CD4-positive, alpha-beta T cell treated with Interferon gamma for 1 hour (primary cell): ENCODE measurements around the gene IRF2.
"Not testable (repeated sequence)": the region's sequence is repeated elsewhere in the genome, so short reads cannot be mapped to it uniquely, and the experiment has no call there.

Source experiments
- DNase-seq: peaks from one replicate; pipeline ENCODE4 v3.0.0-alpha.2; 2020

Gene IRF2

GRCh38 chr4:184343502-184344177, 130.7 kb downstream of the IRF2 start:
- DNase-seq: peak; percentile 49

DNA sequence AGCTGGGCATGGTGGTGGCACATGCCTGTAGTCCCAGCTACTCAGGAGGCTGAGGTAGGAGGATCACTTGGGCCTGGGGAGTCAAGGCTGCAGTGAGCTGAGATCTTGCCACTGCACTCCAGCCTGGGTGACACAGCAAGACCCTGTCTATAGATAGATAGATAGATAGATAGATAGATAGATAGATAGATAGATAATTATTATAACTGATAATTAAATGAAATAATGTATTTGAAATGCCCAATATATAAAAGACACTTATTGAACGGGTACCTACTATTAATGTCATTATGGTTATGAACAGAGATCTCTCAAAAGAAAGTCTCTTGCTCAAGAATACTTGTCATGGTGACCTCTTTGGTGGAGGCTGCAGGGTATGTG, 131.5 kb downstream of the IRF2 start:
- DNase-seq: not testable (repeated sequence)

DNA sequence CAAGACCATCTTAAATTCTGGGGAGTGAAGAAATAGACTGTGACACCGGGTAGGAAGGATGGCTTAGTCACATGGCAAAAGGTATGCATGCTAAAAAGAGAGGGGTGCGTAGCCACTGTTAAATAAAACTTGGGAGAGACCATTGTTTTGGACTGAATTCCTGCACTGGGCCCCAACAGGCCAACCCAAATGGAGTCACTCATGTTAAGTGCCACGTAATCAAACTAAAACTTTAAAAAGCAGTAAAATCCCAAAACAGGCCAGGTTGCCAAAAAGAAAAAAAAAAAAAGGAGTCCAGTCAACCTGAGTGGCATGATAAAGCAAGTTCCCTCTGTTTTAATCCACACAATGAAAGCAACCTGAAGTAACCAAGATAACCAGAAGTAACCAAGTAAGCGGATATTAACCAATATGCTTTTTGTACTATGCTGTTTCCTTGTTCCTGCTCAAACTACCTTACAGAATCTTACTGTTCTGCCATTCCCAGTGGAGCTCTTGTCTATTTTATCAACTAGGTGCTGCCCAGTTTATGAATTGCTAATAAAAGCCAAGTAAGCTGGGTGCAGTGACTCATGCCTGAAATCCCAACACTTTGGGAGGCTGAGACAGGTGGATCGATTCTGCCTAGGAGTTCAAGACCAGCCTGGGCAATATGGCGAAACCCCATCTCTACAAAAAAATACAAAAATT, 132.0 kb downstream of the IRF2 start:
- no peak for DNase-seq

DNA sequence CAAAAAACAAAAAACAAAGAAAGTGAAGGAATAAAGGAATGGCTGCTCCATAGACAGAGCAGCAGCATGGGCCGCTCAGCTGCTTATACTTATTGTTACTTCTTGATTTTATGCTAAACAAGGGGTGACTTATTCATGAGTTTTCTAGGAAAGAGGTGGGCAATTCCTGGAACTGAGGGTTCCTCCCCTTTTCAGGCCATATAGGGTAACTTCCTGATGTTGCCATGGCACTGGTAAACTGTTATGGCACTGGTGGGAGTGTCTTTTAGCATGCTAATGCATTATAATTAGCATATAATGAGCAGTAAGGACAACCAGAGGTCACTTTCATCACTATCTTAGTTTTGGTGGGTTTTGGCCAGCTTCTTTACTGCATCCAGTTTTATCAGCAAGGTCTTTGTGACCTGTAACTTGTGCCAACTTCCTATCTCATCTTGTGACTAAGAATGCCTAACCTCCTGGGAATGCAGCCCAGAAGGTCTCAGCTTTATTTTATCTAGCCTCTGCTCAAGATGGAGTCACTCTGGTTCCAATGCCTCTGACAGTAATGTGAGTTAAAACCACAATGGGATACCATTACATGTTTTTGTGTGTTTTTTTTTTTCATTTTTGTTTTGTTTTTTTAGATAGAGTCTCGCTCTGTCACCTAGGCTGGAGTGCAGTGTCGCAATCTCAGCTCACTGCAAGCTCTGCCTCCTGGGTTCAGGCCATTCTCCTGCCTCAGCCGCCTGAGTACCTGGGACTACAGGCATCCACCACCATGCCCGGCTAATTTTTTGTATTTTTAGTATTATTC, 134.8 kb downstream of the IRF2 start:
- peak; percentile 38 for DNase-seq

- DNase-seq: no peak
These were observed 136.4 kb downstream of the IRF2 start for GRCh38 chr4:184337907-184338306.
